Left renal pelvis (tissue), 4 donors: ENCODE measurements around the gene NGLY1. TPM values are rescaled to one million over a fixed set of nuclear protein-coding genes. Genes with fewer than 3 reads are reported as not detected.

ENCODE experiments used
- DNase-seq, 4 donors: peaks; one replicate each; pipeline ENCODE4 v3.0.0-alpha.2; 2013; ENCODE audit warnings: low read depth in 4 of 4, low spot score in 3 of 4
- polyA plus RNA-seq, 4 donors: library from polyadenylated mRNA; unstranded; fragments of 120-200 nt; gene quantifications; one replicate each; pipeline ENCODE4 v1.2.1, GENCODE V29; 2013; ENCODE audit not compliant: insufficient read length in 4 of 4

Gene NGLY1
- polyA plus RNA-seq, 4 donors: 33.8 to 43.1 (median 39.0) TPM

DNA sequence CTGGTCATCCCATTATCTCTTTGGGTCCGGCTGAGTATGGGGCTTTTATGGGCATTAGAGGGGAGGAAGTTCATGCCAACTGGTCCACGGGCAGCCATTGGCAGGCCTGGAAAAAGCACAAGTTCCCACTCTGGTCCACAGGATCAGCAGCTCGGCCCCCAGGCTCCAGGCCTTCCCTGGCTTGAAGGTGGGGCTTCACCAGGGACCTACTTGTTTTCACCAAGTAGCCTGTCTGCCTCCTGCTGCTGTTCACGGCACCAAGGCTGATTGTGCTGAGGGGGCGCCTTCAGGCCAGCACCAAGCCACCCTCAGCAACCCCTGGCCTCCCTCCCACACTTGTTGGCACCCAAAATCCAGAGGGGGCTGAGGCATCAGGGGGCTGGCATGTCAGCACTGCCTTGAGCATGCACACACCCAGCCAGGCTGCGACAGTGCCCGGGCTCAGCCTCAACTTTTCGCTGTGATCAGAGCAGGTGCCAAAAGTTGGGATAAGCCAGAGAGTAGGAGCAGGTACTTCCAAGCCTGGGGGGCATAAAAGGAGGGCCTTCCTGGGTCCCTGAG lies 109.4 kb downstream of the NGLY1 start:
- no peak for DNase-seq

Other genes starting within 250 kb of the NGLY1 start
- 100 to 1,000 TPM; 269 to 372 (median 314) TPM for gene TOP2B, start 118.5 kb downstream of the NGLY1 start, polyA plus RNA-seq
- 10 to 100 TPM; 10.9 to 21.4 (median 20.3) TPM for gene OXSM, start 6.6 kb upstream of the NGLY1 start, polyA plus RNA-seq